Endothelial cell of umbilical vein (primary cell): Measurements from ENCODE around the gene NEMP2. TPM values are rescaled to one million over a fixed set of nuclear protein-coding genes. Genes with fewer than 3 reads are reported as not detected.

Source experiments
- Bru-seq: library from RNA; stranded (reverse); fragments of 400-500 nt; gene quantifications from one replicate; lab custom pipeline; 2021; lab: Mats Ljungman, UMichigan
- BruChase-seq, 2 experiments: library from RNA; stranded (reverse); fragments of 400-500 nt; gene quantifications; one replicate each; lab custom pipeline; 2021; lab: Mats Ljungman, UMichigan
- BruUV-seq: library from RNA; stranded (reverse); fragments of 400-500 nt; replicated peaks from 2 replicates; lab custom pipeline; 2021; lab: Mats Ljungman, UMichigan
- CTCF ChIA-PET: fragments of 300-600, 350-600 bp; sonication (Branson Sonifier 250); formaldehyde crosslinking; loops from one replicate; lab custom pipeline; 2021; ENCODE audit warnings: antibody characterized with exemption, inconsistent platforms; lab: Charles Lee
- POLR2A ChIA-PET: fragments of 300-600, 350-600 bp; sonication (Branson Sonifier 250); formaldehyde crosslinking; loops from one replicate; lab custom pipeline; 2021; ENCODE audit warnings: antibody characterized with exemption, inconsistent platforms; lab: Charles Lee
- DNase-seq: peaks from one replicate; pipeline ENCODE4 v3.0.0-alpha.2; 2011; ENCODE audit warnings: low read depth, low spot score
- FAIRE-seq: peaks from 2 replicates; lab custom pipeline; 2011; peaks lifted over from hg19 to GRCh38; lab: Jason Lieb, UNC
- H2AFZ ChIP-seq: 2 replicates; pipeline ENCODE4 v1.6.0; 2012; ENCODE audit warnings: low read depth, low read length, control low read depth, inconsistent platforms
- H3K27ac ChIP-seq: 2 replicates; pipeline ENCODE4 v1.5.1; 2011; ENCODE audit warnings: low read depth, mild to moderate bottlenecking, control low read depth, low read length, moderate library complexity; ENCODE audit not compliant: insufficient read depth
- H3K27me3 ChIP-seq, 2 experiments: 2 replicates each; pipeline versions ENCODE4 v1.6.0 to v1.6.1; 2011; ENCODE audit warnings: low read length in 2 of 2, mixed read lengths in 1 of 2; ENCODE audit not compliant: control insufficient read depth in 2 of 2, insufficient read depth in 2 of 2
- H3K36me3 ChIP-seq, 2 experiments: 2 replicates in 1 of 2; 3 replicates in 1 of 2; pipeline ENCODE4 v1.5.1; 2011; ENCODE audit warnings: low read length in 2 of 2, mild to moderate bottlenecking in 1 of 2, moderate library complexity in 1 of 2; ENCODE audit not compliant: control insufficient read depth in 2 of 2, insufficient read depth in 2 of 2; ENCODE audit errors: extremely low read depth in 1 of 2
- H3K4me1 ChIP-seq: 3 replicates; pipeline ENCODE4 v1.5.1; 2011; ENCODE audit warnings: mild to moderate bottlenecking, low read length; ENCODE audit not compliant: control insufficient read depth, insufficient read depth; ENCODE audit errors: extremely low read depth
- H3K4me2 ChIP-seq: 2 replicates; pipeline ENCODE4 v1.6.1; 2011; ENCODE audit warnings: low read length, control low read depth, mixed read lengths; ENCODE audit not compliant: insufficient read depth
- H3K4me3 ChIP-seq, 3 experiments: fragments of 200-600 bp in 1 of 3; sonication (generic), shearing (Covaris generic) in 1 of 3; replicated peaks in 1 of 3; 2 replicates each; pipeline ENCODE4 v1.5.1; 2011 to 2016; ENCODE audit warnings: control low read depth in 3 of 3, low read length in 3 of 3, mild to moderate bottlenecking in 2 of 3, inconsistent platforms in 1 of 3, low read depth in 1 of 3, moderate library complexity in 1 of 3; ENCODE audit not compliant: insufficient read depth in 1 of 3
- H3K79me2 ChIP-seq: 2 replicates; pipeline ENCODE4 v1.6.0; 2012; ENCODE audit warnings: low read length, inconsistent platforms; ENCODE audit not compliant: control insufficient read depth, insufficient read depth
- H3K9ac ChIP-seq: replicated peaks from 2 replicates; pipeline ENCODE3; 2011; ENCODE audit warnings: low read length, control low read depth; ENCODE audit not compliant: insufficient read depth; ENCODE audit errors: extremely low read depth
- H3K9me1 ChIP-seq: replicated peaks from 3 replicates; pipeline ENCODE4 v1.6.0; 2011; ENCODE audit warnings: mild to moderate bottlenecking, low read length; ENCODE audit not compliant: control insufficient read depth, insufficient read depth; ENCODE audit errors: extremely low read depth
- H3K9me3 ChIP-seq: replicated peaks from 2 replicates; pipeline ENCODE4 v1.5.1; 2012; ENCODE audit warnings: low read length, inconsistent platforms; ENCODE audit not compliant: control insufficient read depth, insufficient read depth
- H4K20me1 ChIP-seq: replicated peaks from 2 replicates; pipeline ENCODE3; 2011; ENCODE audit warnings: mild to moderate bottlenecking, low read length; ENCODE audit not compliant: control insufficient read depth, insufficient read depth; ENCODE audit errors: extremely low read depth
- CTCF ChIP-seq, 2 donors: IDR thresholded peaks; 1 replicate in 1 of 2; 2 replicates in 1 of 2; pipeline ENCODE4 v1.5.1; 2011; ENCODE audit warnings: low read length in 2 of 2, mild to moderate bottlenecking in 2 of 2, moderate library complexity in 2 of 2, control low read depth in 1 of 2, inconsistent platforms in 1 of 2, low read depth in 1 of 2; ENCODE audit not compliant: insufficient read depth in 1 of 2; ENCODE audit errors: extremely low read depth in 1 of 2
- EZH2 ChIP-seq: IDR thresholded peaks from 2 replicates; pipeline ENCODE4 v1.6.1; 2012; ENCODE audit warnings: borderline replicate concordance, low read depth, mild to moderate bottlenecking, moderate library complexity, low read length, inconsistent platforms; ENCODE audit not compliant: severe bottlenecking
- FOS ChIP-seq: IDR thresholded peaks from 2 replicates; pipeline ENCODE4 v1.6.1; 2011; ENCODE audit warnings: mild to moderate bottlenecking, low read length, moderate library complexity, borderline replicate concordance; ENCODE audit not compliant: insufficient read depth
- GATA2 ChIP-seq: IDR thresholded peaks from 2 replicates; pipeline ENCODE4 v1.7.0; 2011; ENCODE audit warnings: low read depth, mild to moderate bottlenecking, moderate library complexity, mixed read lengths, low read length; ENCODE audit not compliant: insufficient read length, insufficient read depth
- MYC ChIP-seq: IDR thresholded peaks from one replicate; pipeline ENCODE4 v1.6.1; 2011; ENCODE audit warnings: mild to moderate bottlenecking, low read depth, low read length
- POLR2A ChIP-seq: IDR thresholded peaks from 2 replicates; pipeline ENCODE4 v1.6.1; 2012; ENCODE audit warnings: low read depth, mild to moderate bottlenecking, control low read depth, low read length
- POLR2AphosphoS5 ChIP-seq: IDR thresholded peaks from 2 replicates; pipeline ENCODE4 v1.6.1; 2012; ENCODE audit warnings: low read depth, mild to moderate bottlenecking, control low read depth, low read length, moderate library complexity; ENCODE audit not compliant: insufficient read depth
- dilution Hi-C: fragments of 300-500 bp; cut with MboI; formaldehyde crosslinking; loops from one replicate; pipeline ENCODE4 v1.15.0; 2019; ENCODE audit warnings: low sequenced_read_pairs; ENCODE audit not compliant: extremely low pct_ligation_motif_present
- intact Hi-C: fragments of 100-400 bp; cut with micrococcal nuclease; formaldehyde crosslinking; loops from one replicate; pipeline ENCODE4 v1.10.0; 2022
- long read RNA-seq: library from polyadenylated mRNA; stranded (forward); transcript quantifications from one replicate; pipeline ENCODE4 v2.0.0, GENCODE V29; 2021
- polyA minus RNA-seq, 3 experiments: library from RNA; depleted of rRNA, polyadenylated mRNA; stranded (reverse); fragments of >200 nt; gene quantifications; 1 replicate in 1 of 3; 2 replicates in 2 of 3; pipeline ENCODE4 v1.2.3, GENCODE V29; 2011
- polyA plus RNA-seq, 4 experiments: library from polyadenylated mRNA; depleted of rRNA in 3 of 4; stranded (reverse) in 3 of 4; unstranded in 1 of 4; fragments of >200 nt; gene quantifications; 2 replicates each; pipeline versions ENCODE4 v1.2.1 to v1.2.3, GENCODE V29; 2011 to 2012; ENCODE audit warnings: missing spikeins in 1 of 4
- total RNA-seq: library from RNA; stranded (reverse); gene quantifications from 2 replicates; pipeline ENCODE4 v1.2.3, GENCODE V29; 2021
- TF ChIP-seq, protein P1 (sequence below): IDR thresholded peaks from 2 replicates; pipeline ENCODE4 v1.6.1; 2011; ENCODE audit not compliant: insufficient read depth, insufficient read length

NEMP2 gene
- total RNA-seq (3.8 and 8.4 TPM in 2 replicates), polyA plus RNA-seq (1.9 and 3.1 TPM in 2 replicates), polyA minus RNA-seq (6.3 and 7.0 TPM in 2 replicates), Bru-seq, nascent RNA (percentile 53 among the genes with signal in this experiment), BruChase-seq, experiment 1, labeled RNA remaining after a 6-hour chase (percentile 31 among the genes with signal in this experiment), BruChase-seq, experiment 2, labeled RNA remaining after a 2-hour chase (percentile 41 among the genes with signal in this experiment)
- polyA plus RNA-seq (2011; cell fraction: cytosol; rRNA removed), result 0.87 and 1.4 TPM in 2 replicates
- polyA plus RNA-seq (2011; cell fraction: nucleus; rRNA removed), result 1.4 and 1.8 TPM in 2 replicates
- 0.93 and 2.5 TPM in 2 replicates for polyA plus RNA-seq (2012)
- polyA minus RNA-seq (2011; cell fraction: cytosol; rRNA and poly(A)+ RNA removed), result 4.0 TPM
- 4.6 and 8.5 TPM in 2 replicates for polyA minus RNA-seq (2011; cell fraction: nucleus; rRNA and poly(A)+ RNA removed)
- long read RNA-seq, full-length matches to known transcripts, result 4 of 8 reads
- long read RNA-seq, partial matches to known transcripts, result 1 of 8 reads
- long read RNA-seq, other reads (novel, unspliced or antisense), result 3 of 8 reads

DNA sequence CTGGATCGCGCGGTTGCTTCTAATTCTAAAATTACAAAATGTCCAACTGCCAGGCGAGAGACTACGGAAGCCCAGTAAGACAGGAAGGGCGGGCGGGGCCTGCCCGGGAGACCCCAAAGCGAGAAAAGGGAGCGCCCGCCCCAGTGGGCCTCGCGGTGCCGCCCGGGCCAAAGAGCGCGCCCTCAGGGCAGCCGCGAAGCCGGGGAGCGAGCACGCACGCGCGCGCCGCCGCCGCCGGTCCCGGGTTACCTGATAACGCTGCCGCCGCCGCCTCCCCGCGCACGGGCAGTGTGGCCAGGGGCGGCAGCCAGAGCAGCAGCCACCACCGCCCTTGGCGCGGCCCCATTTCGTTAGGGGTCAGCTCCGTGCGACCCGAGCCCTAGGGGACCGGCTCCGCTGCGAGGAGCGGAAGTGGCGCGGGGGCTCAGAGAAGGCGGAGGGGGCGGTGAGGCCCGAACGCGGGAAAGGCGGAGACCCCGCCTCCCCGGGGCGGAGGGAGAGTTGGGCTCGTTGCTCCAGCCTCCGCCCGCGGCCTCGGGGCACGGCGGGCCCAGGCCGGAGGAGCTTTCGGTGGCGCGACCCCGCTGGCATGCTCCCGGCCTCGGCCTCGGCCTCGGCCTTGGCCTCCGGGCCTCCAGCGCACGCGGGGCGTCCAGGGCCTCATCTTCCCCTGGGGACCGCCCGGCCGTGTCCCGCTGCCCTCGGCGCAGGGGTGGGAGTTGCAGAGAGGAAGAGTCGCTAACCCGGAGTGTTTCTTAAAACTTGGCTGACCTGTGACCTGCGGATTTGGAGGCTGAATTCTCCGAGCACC is at the start of gene NEMP2:
NEMP2 (minus strand) TSS at position 413 of the 811 bp plus-strand sequence; CDS start at position 346, 67 bp downstream.
- DNase-seq (peak; percentile 61), FAIRE-seq (no peak)
- no peaks in the 10 kb centered on the region for H3K36me3 ChIP-seq
- peak within 1 kb of the TSS; percentile 99 for H3K4me2 ChIP-seq
- peak within 1 kb of the TSS; percentile 72 for H2AFZ ChIP-seq
- H3K27ac ChIP-seq, result peak within 1 kb of the TSS; percentile 3
- H3K9ac ChIP-seq, result peak within 1 kb of the TSS; percentile 81
- H3K79me2 ChIP-seq, result no peaks in the 10 kb centered on the region
- no peaks in the 10 kb centered on the region for H4K20me1 ChIP-seq
- peaks cover 2% of the 10 kb centered on the region for H3K9me3 ChIP-seq
- H3K4me3 ChIP-seq, result peak within 1 kb of the TSS; percentile 63 to 85 (median 66)
- BruUV-seq, result no TSS peak
- peaks cover 9% of the 10 kb centered on the region for H3K4me1 ChIP-seq
- dilution Hi-C loops (no loop called here), intact Hi-C loops (loop anchor here (1.0 to 5.0 kb wide), 3 partner anchors 114 to 228 kb away; no protein-coding TSS in a partner anchor)
- ChIA-PET CTCF (no interaction called here), POLR2A (interaction anchor here (0.7 kb wide), 1 partner anchor 10 kb away, joined by 3 read pairs; no protein-coding TSS in a partner anchor)
- no peaks in the 10 kb centered on the region for H3K27me3 ChIP-seq
- H3K9me1 ChIP-seq, result no peaks in the 10 kb centered on the region
- TF ChIP-seq POLR2AphosphoS5 (peak; percentile 82), GATA2 (no peak), CTCF (IDR thresholded peaks at IDR 0.05; ENCODE audit: extremely low read depth in 1 of 2, insufficient read depth in 1 of 2, low read depth in 1 of 2, low read length in 2 of 2) (no peak), MYC (no peak), POLR2A (peak; percentile 59), EZH2 (no peak), FOS (no peak)
- TF ChIP-seq, protein P1, sequence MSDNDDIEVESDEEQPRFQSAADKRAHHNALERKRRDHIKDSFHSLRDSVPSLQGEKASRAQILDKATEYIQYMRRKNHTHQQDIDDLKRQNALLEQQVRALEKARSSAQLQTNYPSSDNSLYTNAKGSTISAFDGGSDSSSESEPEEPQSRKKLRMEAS, result no peak
